ENCODE results near the gene TAOK1. TPM values are rescaled to one million over a fixed set of nuclear protein-coding genes. Genes with fewer than 3 reads are reported as not detected.

Gene TAOK1
- total RNA-seq, 1 donor from 2014 or later: 32.1 TPM

DNA sequence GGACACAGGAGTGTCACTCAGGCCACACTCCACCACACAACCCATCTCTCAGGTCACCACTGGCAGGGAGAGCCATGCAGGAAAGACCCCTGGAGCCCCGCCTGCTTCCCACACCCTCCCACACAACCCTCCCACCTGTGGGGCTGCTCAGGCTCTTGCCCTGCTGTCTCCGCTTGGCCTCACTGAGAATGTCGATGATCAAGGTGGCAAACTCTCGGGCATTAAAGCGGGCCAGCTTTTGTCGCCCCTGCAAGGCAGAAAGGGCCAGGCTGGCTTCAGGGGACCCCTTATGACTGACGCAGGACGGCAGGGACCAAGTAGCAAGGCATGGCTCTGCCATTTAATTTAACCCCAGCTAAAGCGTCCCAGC is 186.8 kb downstream of the TAOK1 start:
- no peaks in the 10 kb centered on the region for H3K27me3 ChIP-seq (ENCODE audit: control insufficient read depth, insufficient read depth, low read length)
- no peak overlapping the region for H3K4me3 ChIP-seq (ENCODE audit: low read depth, low read length)
- FAIRE-seq: no peak
- TF ChIP-seq, protein P1, sequence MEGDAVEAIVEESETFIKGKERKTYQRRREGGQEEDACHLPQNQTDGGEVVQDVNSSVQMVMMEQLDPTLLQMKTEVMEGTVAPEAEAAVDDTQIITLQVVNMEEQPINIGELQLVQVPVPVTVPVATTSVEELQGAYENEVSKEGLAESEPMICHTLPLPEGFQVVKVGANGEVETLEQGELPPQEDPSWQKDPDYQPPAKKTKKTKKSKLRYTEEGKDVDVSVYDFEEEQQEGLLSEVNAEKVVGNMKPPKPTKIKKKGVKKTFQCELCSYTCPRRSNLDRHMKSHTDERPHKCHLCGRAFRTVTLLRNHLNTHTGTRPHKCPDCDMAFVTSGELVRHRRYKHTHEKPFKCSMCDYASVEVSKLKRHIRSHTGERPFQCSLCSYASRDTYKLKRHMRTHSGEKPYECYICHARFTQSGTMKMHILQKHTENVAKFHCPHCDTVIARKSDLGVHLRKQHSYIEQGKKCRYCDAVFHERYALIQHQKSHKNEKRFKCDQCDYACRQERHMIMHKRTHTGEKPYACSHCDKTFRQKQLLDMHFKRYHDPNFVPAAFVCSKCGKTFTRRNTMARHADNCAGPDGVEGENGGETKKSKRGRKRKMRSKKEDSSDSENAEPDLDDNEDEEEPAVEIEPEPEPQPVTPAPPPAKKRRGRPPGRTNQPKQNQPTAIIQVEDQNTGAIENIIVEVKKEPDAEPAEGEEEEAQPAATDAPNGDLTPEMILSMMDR (IDR thresholded peaks at IDR 0.05; ENCODE audit: insufficient read depth, low read length, severe bottlenecking): no peak
- peaks cover 44% of the 10 kb centered on the region for H3K36me3 ChIP-seq (ENCODE audit: control insufficient read depth, insufficient read depth, low read length)
- no peak for DNase-seq (ENCODE audit: low read depth)

DNA sequence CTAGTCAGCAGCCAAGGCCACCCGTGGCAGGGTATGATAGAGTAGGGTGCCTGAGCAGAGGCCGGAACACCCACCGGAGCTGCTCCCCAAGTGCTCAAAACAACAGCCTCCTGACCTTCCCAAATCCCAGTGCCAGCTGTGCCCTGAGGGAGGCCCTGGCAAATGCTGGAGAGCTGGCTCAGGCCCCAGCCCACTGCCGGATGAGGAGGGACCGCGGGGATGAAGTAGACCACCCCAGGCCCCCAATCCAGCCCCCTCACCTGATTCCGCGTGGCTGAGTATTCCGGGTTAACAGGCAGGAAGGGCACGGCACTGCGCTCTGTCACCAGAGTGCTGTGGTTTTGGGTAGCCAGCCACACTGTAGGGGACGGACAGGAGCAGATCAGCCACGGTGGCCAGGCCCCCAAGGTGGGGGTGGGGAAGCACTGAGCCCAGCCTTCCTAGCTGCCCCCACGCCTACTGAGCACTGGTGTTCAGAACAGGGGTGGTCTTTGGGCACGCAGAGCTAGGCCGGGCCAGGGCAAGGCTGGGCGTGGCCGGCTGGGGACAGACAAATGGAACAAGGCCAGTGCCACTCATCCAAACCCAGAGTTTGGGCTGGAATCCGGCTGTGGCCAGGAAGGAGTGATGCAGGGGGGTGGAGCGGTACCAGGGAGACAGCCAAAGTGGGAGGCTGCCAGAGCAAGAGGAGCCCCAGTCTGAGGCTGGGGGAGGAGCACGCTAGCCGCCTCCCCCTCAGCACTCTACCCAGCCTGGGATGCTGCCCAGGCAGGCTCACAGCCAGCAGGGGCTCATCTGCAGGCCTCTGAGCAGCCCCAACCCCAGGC is 187.4 kb downstream of the TAOK1 start:
- Histone ChIP-seq H3K36me3 (ENCODE audit: control insufficient read depth, insufficient read depth, low read length) (peaks cover 47% of the 10 kb centered on the region), H3K4me3 (ENCODE audit: low read depth, low read length) (no peak overlapping the region), H3K27me3 (ENCODE audit: control insufficient read depth, insufficient read depth, low read length) (no peaks in the 10 kb centered on the region)
- FAIRE-seq (no peak), DNase-seq (ENCODE audit: low read depth) (no peak)
- TF ChIP-seq, protein P1 (IDR thresholded peaks at IDR 0.05; ENCODE audit: insufficient read depth, low read length, severe bottlenecking): no peak

GRCh38 chr17:29578626-29579485 is 188.7 kb downstream of the TAOK1 start:
- FAIRE-seq: no peak
- TF ChIP-seq, protein P1 (IDR thresholded peaks at IDR 0.05; ENCODE audit: insufficient read depth, low read length, severe bottlenecking): no peak
- DNase-seq (ENCODE audit: low read depth): no peak
- H3K4me3 ChIP-seq (ENCODE audit: low read depth, low read length): no peak overlapping the region
- H3K27me3 ChIP-seq (ENCODE audit: control insufficient read depth, insufficient read depth, low read length): no peaks in the 10 kb centered on the region
- H3K36me3 ChIP-seq (ENCODE audit: control insufficient read depth, insufficient read depth, low read length): peaks cover 49% of the 10 kb centered on the region

DNA sequence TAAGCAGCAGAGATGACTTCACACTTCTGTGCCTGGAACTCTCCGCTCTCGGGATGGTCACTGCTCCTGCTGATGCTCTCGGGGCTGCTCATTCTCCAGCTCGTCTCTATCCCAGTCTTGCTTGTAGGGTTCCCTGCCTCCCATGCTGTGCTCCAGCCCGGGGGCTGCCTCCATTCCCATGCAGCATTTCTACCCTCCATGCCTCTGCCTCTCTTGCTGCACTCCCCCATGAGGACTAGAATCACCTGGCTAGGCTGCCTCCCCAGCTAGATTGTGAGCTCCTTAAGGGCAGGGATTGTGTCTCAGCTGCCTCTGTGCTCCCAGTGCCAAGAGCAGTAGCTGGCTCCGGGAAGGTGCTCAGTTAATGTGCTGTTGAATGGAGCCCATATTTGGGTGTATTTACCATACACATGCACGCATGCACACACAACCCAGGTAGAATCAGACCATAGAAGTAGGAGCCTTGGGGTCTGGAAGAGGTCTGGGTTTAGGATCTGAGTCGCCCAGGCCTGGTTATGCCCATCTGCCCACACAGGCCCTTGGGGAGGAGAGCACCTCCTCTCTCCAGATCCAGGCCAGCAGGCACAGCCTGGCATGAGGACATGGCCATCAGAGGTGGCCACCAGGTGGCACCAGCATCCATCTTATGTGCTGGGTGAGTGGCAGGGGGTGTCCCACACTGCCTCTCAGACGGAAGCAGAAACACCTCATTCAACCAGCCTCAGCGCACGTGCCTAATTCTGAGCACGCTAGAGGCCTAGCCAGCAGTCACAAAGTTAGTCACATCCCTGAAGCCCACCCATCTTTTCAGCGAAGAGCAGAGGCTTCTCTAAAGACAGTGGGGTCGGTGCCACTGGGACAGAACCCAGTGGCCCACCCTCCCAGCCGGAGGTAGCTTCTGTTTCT is 190.0 kb downstream of the TAOK1 start:
- FAIRE-seq (peak; percentile 95), DNase-seq (ENCODE audit: low read depth) (peak; percentile 68)
- no peak overlapping the region for H3K4me3 ChIP-seq (ENCODE audit: low read depth, low read length)
- TF ChIP-seq, protein P1 (IDR thresholded peaks at IDR 0.05; ENCODE audit: insufficient read depth, low read length, severe bottlenecking): peak; percentile 97
- no peaks in the 10 kb centered on the region for H3K27me3 ChIP-seq (ENCODE audit: control insufficient read depth, insufficient read depth, low read length)
- peaks cover 45% of the 10 kb centered on the region for H3K36me3 ChIP-seq (ENCODE audit: control insufficient read depth, insufficient read depth, low read length)

DNA sequence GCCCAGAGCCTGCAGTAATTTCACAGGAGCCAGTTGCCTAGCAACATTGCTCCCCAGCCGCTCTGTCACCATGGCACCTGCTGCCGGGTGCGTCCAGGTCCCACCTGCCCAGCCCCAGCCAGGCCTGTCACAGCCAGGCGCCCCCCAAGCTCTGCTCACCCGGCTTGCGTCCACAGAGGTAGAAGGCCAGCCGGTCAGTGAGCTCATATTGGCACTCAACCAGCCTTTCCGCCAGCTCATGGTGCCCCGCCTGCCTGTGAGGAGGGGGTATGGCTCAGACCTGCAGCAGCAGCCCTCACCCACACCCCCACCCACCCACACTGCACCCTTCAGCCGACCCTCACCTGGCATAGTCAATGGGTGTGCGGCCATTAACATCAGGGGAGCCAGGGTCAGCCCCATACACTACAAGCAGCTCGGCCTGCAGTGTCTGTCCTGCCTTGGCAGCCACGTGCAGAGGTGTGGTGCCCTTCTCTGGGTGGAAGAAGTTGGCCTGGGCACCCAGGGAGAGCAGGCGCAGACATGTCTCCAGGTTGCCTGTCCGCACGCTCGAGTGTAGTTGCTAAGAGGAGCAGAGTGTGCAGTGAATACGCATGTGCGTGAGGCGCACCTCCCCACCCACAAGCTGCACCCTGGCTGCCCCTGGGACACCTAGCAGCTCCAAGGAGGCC is 191.6 kb downstream of the TAOK1 start:
- peak; percentile 93 for DNase-seq (ENCODE audit: low read depth)
- TF ChIP-seq, protein P1 (IDR thresholded peaks at IDR 0.05; ENCODE audit: insufficient read depth, low read length, severe bottlenecking): no peak
- FAIRE-seq: peak; percentile 89
- no peak overlapping the region for H3K4me3 ChIP-seq (ENCODE audit: low read depth, low read length)
- peaks cover 33% of the 10 kb centered on the region for H3K36me3 ChIP-seq (ENCODE audit: control insufficient read depth, insufficient read depth, low read length)
- no peaks in the 10 kb centered on the region for H3K27me3 ChIP-seq (ENCODE audit: control insufficient read depth, insufficient read depth, low read length)

Measured in bronchial epithelial cell (primary cell).